Activated naive CD8-positive, alpha-beta T cell treated with anti-CD3 and anti-CD28 coated beads, Interleukin-2, amount 50 U/mL, for 24 hours (primary cell): Measurements from ENCODE around the gene TRAF3.

ENCODE experiments used
- ATAC-seq: fragments of 150-1000 bp; cut with Tn5 transposase; one replicate; pipeline ENCODE4 v1.10.0; 2021
- DNase-seq: peaks from one replicate; pipeline ENCODE4 v3.0.0; 2021
- H3K27ac Mint-ChIP-seq: one replicate; pipeline ENCODE4 v1.8.0; 2021; ENCODE audit warnings: mild to moderate bottlenecking, mixed read lengths
- H3K27me3 Mint-ChIP-seq: one replicate; pipeline ENCODE4 v1.8.0; 2021; ENCODE audit warnings: mixed read lengths
- H3K36me3 Mint-ChIP-seq: one replicate; pipeline ENCODE4 v1.8.0; 2021; ENCODE audit warnings: low read depth, mixed read lengths
- H3K4me1 Mint-ChIP-seq: one replicate; pipeline ENCODE4 v1.8.0; 2021; ENCODE audit warnings: mixed read lengths
- H3K4me3 Mint-ChIP-seq: one replicate; pipeline ENCODE4 v1.8.0; 2021; ENCODE audit warnings: mild to moderate bottlenecking, moderate library complexity, mixed read lengths
- H3K9me3 Mint-ChIP-seq: one replicate; pipeline ENCODE4 v1.8.0; 2021; ENCODE audit warnings: mixed read lengths

Gene TRAF3

GRCh38 chr14:102908766-102909455 is 131.7 kb downstream of the TRAF3 start:
- Mint-ChIP-seq H3K9me3 (no peaks in the 10 kb centered on the region), H3K4me3 (no peak overlapping the region), H3K27ac (no peak overlapping the region), H3K36me3 (peaks cover 17% of the 10 kb centered on the region), H3K4me1 (peaks cover 1% of the 10 kb centered on the region), H3K27me3 (no peaks in the 10 kb centered on the region)
- no peak for DNase-seq
- ATAC-seq = no peak

DNA sequence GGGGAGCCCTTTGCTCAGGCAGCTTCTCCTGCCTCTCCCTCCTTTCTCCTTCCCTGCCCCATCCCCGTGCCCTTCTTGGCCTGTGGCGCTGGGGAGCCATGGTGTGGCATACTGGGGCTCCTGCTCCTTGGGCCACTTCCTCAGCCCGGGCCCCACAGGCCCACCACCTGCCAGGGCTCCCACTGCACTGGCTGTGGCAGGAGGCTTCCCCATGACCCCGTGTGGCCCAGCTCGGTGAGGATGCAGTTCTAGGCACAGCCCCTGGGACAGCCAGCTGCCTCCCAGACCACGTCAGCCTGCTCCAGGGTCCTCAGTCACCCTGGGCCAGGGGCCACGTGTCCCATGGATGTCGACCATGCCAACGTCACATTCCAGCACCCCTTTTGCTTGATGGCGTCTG is 132.2 kb downstream of the TRAF3 start:
- no peak overlapping the region for H3K4me3 Mint-ChIP-seq
- no peak overlapping the region for H3K27ac Mint-ChIP-seq
- no peaks in the 10 kb centered on the region for H3K27me3 Mint-ChIP-seq
- ATAC-seq (no peak), DNase-seq (no peak)
- no peaks in the 10 kb centered on the region for H3K9me3 Mint-ChIP-seq
- H3K36me3 Mint-ChIP-seq = peaks cover 17% of the 10 kb centered on the region
- H3K4me1 Mint-ChIP-seq = peaks cover 1% of the 10 kb centered on the region

DNA sequence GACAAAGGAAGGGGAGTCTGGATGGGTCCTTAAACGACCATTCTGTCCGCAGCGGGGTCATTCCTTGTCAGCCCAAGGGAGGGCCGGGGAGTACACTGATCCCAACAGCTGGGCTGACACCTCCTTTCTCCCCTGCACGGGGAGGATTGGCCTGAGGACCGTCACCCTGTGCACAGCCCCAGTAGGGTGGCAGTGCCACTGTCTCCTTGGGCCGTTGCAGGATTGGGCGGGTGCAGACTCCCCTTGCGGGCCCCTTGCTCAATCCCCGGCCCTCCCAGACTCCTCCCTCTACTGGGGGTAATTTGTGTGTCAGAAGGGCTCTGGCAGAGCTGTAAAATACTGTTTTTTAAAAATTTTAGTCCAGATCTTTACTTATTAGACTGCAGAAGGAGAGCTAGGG is 132.7 kb downstream of the TRAF3 start:
- Mint-ChIP-seq H3K4me3 (no peak overlapping the region), H3K27ac (no peak overlapping the region), H3K4me1 (peaks cover 1% of the 10 kb centered on the region), H3K9me3 (no peaks in the 10 kb centered on the region), H3K36me3 (peaks cover 17% of the 10 kb centered on the region), H3K27me3 (no peaks in the 10 kb centered on the region)
- no peak for ATAC-seq
- no peak for DNase-seq

- Mint-ChIP-seq H3K27me3 (no peaks in the 10 kb centered on the region), H3K4me3 (no peak overlapping the region), H3K9me3 (no peaks in the 10 kb centered on the region), H3K4me1 (no peaks in the 10 kb centered on the region), H3K36me3 (peaks cover 12% of the 10 kb centered on the region), H3K27ac (no peak overlapping the region)
- no peak for ATAC-seq
- DNase-seq = no peak
Observed at GRCh38 chr14:102910442-102910841, 133.2 kb downstream of the TRAF3 start.

- no peaks in the 10 kb centered on the region for H3K9me3 Mint-ChIP-seq
- H3K4me1 Mint-ChIP-seq = no peaks in the 10 kb centered on the region
- H3K27me3 Mint-ChIP-seq = no peaks in the 10 kb centered on the region
- ATAC-seq (no peak), DNase-seq (no peak)
- H3K27ac Mint-ChIP-seq = no peak overlapping the region
- H3K36me3 Mint-ChIP-seq = peaks cover 9% of the 10 kb centered on the region
- H3K4me3 Mint-ChIP-seq = no peak overlapping the region
Observed at GRCh38 chr14:102911541-102911951, 134.3 kb downstream of the TRAF3 start.

DNA sequence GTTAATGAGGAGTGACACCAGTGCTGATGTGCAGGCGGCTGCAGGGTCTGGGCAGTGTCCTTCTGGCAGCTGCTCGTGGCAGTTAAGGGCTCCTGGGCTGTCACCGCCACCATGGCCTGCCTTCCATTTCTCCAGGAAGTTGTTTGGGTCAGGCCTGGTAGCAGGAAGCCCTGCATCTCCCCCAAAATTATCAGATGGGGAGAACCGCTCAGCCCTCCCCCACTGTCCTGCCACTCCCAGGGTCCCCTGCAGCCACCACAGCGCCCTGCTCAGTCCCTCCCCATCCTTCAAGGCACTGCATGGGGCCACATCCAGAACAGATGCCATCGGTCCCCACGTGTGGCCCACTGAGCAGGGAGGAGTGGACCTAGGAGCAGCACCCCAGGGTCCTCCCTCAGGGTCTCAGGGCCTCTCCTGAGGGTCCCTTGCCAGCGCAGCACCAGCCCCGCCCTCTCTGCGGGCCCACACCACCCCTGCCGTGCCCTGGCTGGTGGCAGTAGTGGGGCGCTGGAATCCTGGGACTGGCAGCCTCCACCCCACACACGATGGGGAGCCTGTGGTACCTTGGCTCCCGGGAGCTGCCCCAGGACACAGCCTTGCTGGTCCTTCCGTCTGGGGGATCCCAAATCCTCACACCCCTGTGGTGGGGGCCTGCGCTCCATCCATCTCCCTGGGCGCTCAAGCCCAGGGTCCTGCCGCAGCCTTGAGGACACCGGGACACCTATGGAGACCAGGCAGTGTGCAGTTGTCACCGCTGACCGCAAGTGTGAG is 134.9 kb downstream of the TRAF3 start:
- DNase-seq (no peak), ATAC-seq (no peak)
- H3K4me1 Mint-ChIP-seq = peaks cover under 1% of the 10 kb centered on the region
- H3K4me3 Mint-ChIP-seq = no peak overlapping the region
- no peak overlapping the region for H3K27ac Mint-ChIP-seq
- H3K27me3 Mint-ChIP-seq = no peaks in the 10 kb centered on the region
- no peaks in the 10 kb centered on the region for H3K9me3 Mint-ChIP-seq
- peaks cover 9% of the 10 kb centered on the region for H3K36me3 Mint-ChIP-seq

DNA sequence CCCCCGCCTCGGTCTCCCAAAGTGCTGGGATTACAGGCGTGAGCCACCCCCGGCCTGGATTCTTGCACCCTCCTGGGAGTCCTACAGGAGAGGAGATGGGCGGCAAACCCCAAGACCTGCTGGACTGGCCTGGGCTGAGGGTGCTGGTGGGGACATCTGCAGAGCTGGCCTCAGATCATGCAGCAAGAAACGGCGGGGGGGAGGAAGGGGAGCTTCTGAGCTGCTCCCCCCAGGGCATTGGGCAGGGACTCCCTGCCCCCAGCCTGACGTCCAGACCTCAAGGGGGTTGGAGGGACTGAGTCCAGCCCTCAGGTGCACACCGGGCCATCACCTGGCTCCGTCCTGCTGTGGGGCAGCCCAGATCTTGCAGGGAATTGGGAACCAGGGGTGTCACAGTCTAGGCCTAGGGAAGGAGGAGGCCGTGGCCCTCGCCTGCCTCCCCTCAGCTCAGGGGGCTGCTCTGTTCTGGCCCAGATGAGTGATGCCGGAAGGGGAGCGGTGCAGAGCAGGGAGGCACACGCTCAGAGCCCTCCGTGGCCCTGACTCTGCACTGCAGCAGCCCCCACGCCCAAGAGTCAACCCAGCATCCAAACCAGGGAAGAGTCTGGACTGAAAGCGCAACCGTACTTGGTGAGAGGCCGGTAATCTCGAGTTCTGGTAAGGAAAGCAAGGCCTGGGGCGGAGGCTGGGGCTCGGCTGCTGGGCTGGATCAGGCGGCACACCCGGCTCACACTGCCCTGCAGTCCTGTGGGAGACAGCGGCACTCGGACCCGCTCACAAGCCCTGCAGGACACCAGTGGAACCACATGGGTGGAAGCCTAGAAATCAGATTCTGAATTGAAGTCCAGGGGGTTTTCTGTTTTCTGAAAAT is 136.3 kb downstream of the TRAF3 start:
- Mint-ChIP-seq H3K27ac (no peak overlapping the region), H3K27me3 (no peaks in the 10 kb centered on the region), H3K9me3 (no peaks in the 10 kb centered on the region), H3K4me3 (no peak overlapping the region), H3K36me3 (peaks cover 7% of the 10 kb centered on the region), H3K4me1 (peaks cover 3% of the 10 kb centered on the region)
- DNase-seq = no peak
- no peak for ATAC-seq

- DNase-seq (no peak), ATAC-seq (no peak)
- no peak overlapping the region for H3K27ac Mint-ChIP-seq
Observed at GRCh38 chr14:102914474-102915291, 137.4 kb downstream of the TRAF3 start.

DNA sequence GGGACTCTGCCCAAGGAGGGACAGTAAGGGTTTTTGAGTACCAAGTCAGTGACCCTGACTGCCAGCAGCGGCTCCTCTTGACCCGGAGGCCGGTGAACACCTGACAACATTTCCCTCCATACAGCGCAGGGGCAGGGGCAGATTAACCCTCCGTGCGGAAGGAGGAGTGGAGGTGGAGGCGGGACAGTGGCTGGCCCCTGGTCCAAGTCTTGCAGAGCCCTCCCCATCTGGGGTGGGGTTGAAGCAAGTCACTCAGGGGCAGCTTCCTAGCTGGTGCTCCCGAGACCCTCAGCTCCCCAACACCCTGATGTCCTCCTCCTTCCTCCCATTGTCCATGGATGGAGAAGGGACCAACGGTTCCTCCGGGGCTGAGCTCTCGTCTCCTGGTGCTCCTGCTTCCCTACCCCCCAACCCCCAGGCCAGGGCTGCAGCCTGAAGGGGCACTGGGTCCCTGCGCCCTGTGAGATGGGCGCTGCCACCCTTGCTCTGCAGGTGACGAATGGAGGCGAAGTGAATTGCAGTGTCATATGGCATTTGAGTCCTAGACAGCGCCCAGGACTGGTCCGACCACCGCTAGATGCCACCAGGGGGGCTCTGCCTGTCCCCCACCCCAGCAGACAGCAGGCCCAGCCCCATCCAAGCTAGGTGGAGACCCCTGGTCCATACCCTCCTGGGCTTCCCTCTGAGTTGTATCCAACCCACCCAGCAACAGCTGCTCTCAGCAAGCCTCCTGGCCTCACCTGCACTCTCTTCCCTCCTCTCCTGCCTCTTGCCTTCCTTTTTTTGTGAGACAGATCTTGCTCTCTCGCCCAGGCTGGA is 138.3 kb downstream of the TRAF3 start:
- no peaks in the 10 kb centered on the region for H3K9me3 Mint-ChIP-seq
- H3K4me3 Mint-ChIP-seq = no peak overlapping the region
- H3K4me1 Mint-ChIP-seq = peaks cover 3% of the 10 kb centered on the region
- no peak overlapping the region for H3K27ac Mint-ChIP-seq
- ATAC-seq = no peak
- H3K36me3 Mint-ChIP-seq = peaks cover 7% of the 10 kb centered on the region
- DNase-seq = no peak
- no peaks in the 10 kb centered on the region for H3K27me3 Mint-ChIP-seq

More at GRCh38 chr14:102914474-102915291, 137.4 kb downstream of the TRAF3 start:
- H3K4me1 Mint-ChIP-seq = peaks cover 3% of the 10 kb centered on the region
- no peak overlapping the region for H3K4me3 Mint-ChIP-seq
- H3K27me3 Mint-ChIP-seq = no peaks in the 10 kb centered on the region
- peaks cover 7% of the 10 kb centered on the region for H3K36me3 Mint-ChIP-seq
- no peaks in the 10 kb centered on the region for H3K9me3 Mint-ChIP-seq

DNA sequence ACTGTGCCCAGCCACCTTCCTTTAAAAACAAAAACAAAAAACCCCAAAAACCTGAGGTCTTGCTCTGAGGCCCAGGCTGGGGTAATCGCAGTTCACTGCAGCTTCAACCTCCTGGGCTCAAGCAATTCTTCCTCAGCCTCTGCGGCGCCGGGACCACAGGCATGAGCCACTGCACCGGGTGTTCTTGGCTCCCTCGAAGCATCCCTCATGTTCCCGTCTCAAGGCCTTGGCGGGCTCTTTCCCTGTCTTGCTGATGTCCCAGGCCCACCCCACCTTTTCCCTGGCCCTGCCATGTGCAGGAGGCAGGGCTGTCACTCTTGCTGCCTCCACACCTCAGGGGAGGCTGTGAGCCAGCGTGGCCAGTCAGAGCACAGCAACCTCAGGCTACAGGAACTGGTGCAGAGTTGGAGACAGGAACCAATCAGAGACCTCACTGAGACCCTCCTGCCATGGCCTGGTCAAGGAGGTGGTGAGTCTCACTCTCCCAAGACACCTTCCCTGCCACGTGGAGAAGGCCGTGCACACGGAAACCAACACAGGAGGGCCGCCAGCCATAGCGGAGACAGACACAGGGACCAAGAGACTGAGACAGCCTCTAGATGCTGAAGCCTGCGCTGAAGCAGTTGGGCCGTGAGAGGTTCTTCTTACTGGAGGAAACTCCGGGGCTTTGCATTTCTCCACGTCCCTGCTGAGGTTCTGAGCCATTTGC is 139.3 kb downstream of the TRAF3 start:
- Mint-ChIP-seq H3K27ac (peak overlapping the region; percentile 2), H3K9me3 (no peaks in the 10 kb centered on the region)

GRCh38 chr14:102917056-102917385 is 139.8 kb downstream of the TRAF3 start:
- Mint-ChIP-seq H3K4me1 (peaks cover 3% of the 10 kb centered on the region), H3K36me3 (no peaks in the 10 kb centered on the region), H3K4me3 (no peak overlapping the region), H3K27ac (no peak overlapping the region), H3K27me3 (no peaks in the 10 kb centered on the region), H3K9me3 (no peaks in the 10 kb centered on the region)
- DNase-seq (no peak), ATAC-seq (no peak)

More for the DNA sequence above, 139.3 kb downstream of the TRAF3 start:
- no peaks in the 10 kb centered on the region for H3K36me3 Mint-ChIP-seq
- ATAC-seq (no peak), DNase-seq (no peak)
- H3K4me3 Mint-ChIP-seq = no peak overlapping the region
- H3K4me1 Mint-ChIP-seq = peaks cover 3% of the 10 kb centered on the region
- H3K27me3 Mint-ChIP-seq = no peaks in the 10 kb centered on the region

DNA sequence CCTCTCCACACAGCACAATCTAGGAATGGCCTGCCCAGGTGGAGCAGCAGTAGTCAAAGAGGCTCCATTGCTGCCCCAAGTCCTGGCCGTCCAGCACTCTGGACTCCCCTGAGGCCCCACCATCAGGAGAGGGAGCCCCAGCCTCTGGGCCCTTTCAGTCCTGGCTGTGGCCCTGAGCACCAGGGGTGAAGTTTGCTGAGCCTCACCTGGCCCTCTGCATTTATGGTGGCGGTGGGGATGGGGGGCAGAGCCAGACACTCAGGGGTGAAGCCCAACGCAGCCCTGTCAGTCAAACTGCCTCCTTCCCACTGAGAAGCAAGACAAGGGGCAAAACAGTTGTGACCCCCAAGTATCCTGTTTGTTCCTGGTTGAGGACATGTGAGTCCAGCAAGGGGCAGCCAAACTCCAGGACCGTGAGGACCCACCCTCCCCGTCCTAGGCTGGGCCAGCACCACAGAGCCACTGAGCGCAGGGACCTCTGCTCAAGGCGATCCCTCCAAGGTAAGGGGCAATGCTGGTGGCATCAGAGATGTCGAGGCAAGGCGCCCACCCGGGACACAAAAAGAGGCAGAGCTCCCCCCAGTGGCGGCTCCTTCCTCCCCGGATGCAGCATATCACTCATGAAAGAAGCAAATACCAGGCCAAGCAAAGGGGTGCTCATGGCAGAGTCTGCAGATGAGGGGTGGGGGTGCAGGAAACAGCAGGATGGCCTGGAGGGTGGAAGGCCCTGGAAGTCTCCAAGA is 140.4 kb downstream of the TRAF3 start:
- no peaks in the 10 kb centered on the region for H3K27me3 Mint-ChIP-seq

More for the DNA sequence above, 140.4 kb downstream of the TRAF3 start:
- Mint-ChIP-seq H3K4me1 (peaks cover 3% of the 10 kb centered on the region), H3K9me3 (no peaks in the 10 kb centered on the region), H3K4me3 (no peak overlapping the region), H3K36me3 (no peaks in the 10 kb centered on the region), H3K27ac (no peak overlapping the region)
- DNase-seq (peak; percentile 72), ATAC-seq (peak; percentile 24)
